Spleen (tissue), 3 donors: ENCODE results near the gene SRCIN1.

Experiments
- POLR2A ChIP-seq, 3 donors: fragments of 450-650 bp; IDR thresholded peaks; one replicate each; pipeline ENCODE4 v1.5.1; 2017; ENCODE audit warnings: antibody characterized with exemption in 3 of 3, mild to moderate bottlenecking in 1 of 3
- POLR2AphosphoS5 ChIP-seq, 3 donors: sonication (generic); formaldehyde crosslinking; IDR thresholded peaks; one replicate each; pipeline ENCODE4 v1.5.1; 2017; ENCODE audit warnings: antibody characterized with exemption in 3 of 3

- TF ChIP-seq POLR2AphosphoS5 (IDR thresholded peaks at IDR 0.05) (no peak), POLR2A (IDR thresholded peaks at IDR 0.05) (no peak)
Observed at GRCh38 chr17:38565853-38566665, 39.7 kb downstream of the SRCIN1 start.
